SK-N-SH treated with all-trans-retinoic acid at 6 μM for 48 hours (cell line): ENCODE data around the gene MIEN1.
"Not testable (repeated sequence)": the region's sequence is repeated elsewhere in the genome, so short reads cannot be mapped to it uniquely, and the experiment has no call there.

ENCODE experiments used
- ATAC-seq: fragments of 200-7000 bp; cut with Tn5 transposase; 3 replicates; pipeline ENCODE4 v1.9.1; 2020; ENCODE audit warnings: mild to moderate bottlenecking, moderate library complexity
- ARNTL ChIP-seq: fragments of 450-650 bp; formaldehyde crosslinking; IDR thresholded peaks from 2 replicates; pipeline ENCODE4 v1.5.0; 2020; ENCODE audit warnings: low read depth, mild to moderate bottlenecking, moderate library complexity, borderline replicate concordance
- BACH2 ChIP-seq: fragments of 250-450 bp; sonication (Bioruptor Pico); IDR thresholded peaks from 2 replicates; pipeline ENCODE4 v1.9.0; 2021; ENCODE audit warnings: mild to moderate bottlenecking, borderline replicate concordance
- CREB5 ChIP-seq: fragments of 250-450 bp; sonication (Bioruptor Pico); IDR thresholded peaks from 2 replicates; pipeline ENCODE4 v1.5.1; 2020; ENCODE audit warnings: low read depth, mild to moderate bottlenecking, moderate library complexity
- CSDC2 ChIP-seq: fragments of 250-450 bp; sonication (Bioruptor Pico); IDR thresholded peaks from 2 replicates; pipeline ENCODE4 v1.5.0; 2020; ENCODE audit warnings: mild to moderate bottlenecking, moderate library complexity
- CSRNP3 ChIP-seq: fragments of 250-450 bp; sonication (Bioruptor Pico); IDR thresholded peaks from 2 replicates; pipeline ENCODE4 v1.5.1; 2021; ENCODE audit warnings: mild to moderate bottlenecking, moderate library complexity
- ESRRG ChIP-seq: fragments of 250-450 bp; sonication (Bioruptor Pico); IDR thresholded peaks from 2 replicates; pipeline ENCODE4 v1.6.1; 2021; ENCODE audit warnings: mild to moderate bottlenecking
- GLIS3 ChIP-seq: fragments of 250-450 bp; sonication (Bioruptor Pico); IDR thresholded peaks from 2 replicates; pipeline ENCODE4 v1.5.0; 2020; ENCODE audit warnings: mild to moderate bottlenecking, moderate library complexity
- ISL1 ChIP-seq: fragments of 250-450 bp; sonication (Bioruptor Pico); IDR thresholded peaks from 2 replicates; pipeline ENCODE4 v2.1.2; 2022; ENCODE audit warnings: mild to moderate bottlenecking, moderate library complexity
- OSR1 ChIP-seq: fragments of 250-450 bp; sonication (Bioruptor Pico); IDR thresholded peaks from 2 replicates; pipeline ENCODE4 v1.8.0; 2022; ENCODE audit warnings: moderate library complexity, mild to moderate bottlenecking, inconsistent platforms
- PATZ1 ChIP-seq: fragments of 250-450 bp; sonication (Bioruptor Pico); IDR thresholded peaks from 2 replicates; pipeline ENCODE4 v1.8.0; 2020; ENCODE audit warnings: mild to moderate bottlenecking, moderate library complexity, borderline replicate concordance
- POU6F1 ChIP-seq: fragments of 250-450 bp; sonication (Bioruptor Pico); IDR thresholded peaks from 2 replicates; pipeline ENCODE4 v1.8.0; 2021; ENCODE audit warnings: low read depth, mild to moderate bottlenecking, moderate library complexity, borderline replicate concordance
- PPARA ChIP-seq: fragments of 250-450 bp; sonication (Bioruptor Pico); IDR thresholded peaks from 2 replicates; pipeline ENCODE4 v1.5.0; 2020; ENCODE audit warnings: mild to moderate bottlenecking, borderline replicate concordance
- RARB ChIP-seq: fragments of 250-450 bp; sonication (Bioruptor Pico); IDR thresholded peaks from 2 replicates; pipeline ENCODE4 v1.8.0; 2021; ENCODE audit warnings: mild to moderate bottlenecking, moderate library complexity
- SNAI2 ChIP-seq: fragments of 250-450 bp; sonication (Bioruptor Pico); IDR thresholded peaks from 2 replicates; pipeline ENCODE4 v1.5.0; 2020; ENCODE audit warnings: mild to moderate bottlenecking, moderate library complexity
- TCF4 ChIP-seq: fragments of 250-450 bp; sonication (Bioruptor Pico); IDR thresholded peaks from 2 replicates; pipeline ENCODE4 v1.8.0; 2021; ENCODE audit warnings: mild to moderate bottlenecking, moderate library complexity, borderline replicate concordance
- TOX ChIP-seq: fragments of 250-450 bp; sonication (Bioruptor Pico); IDR thresholded peaks from 2 replicates; pipeline ENCODE4 v1.8.0; 2021; ENCODE audit warnings: mild to moderate bottlenecking, moderate library complexity, borderline replicate concordance
- TSHZ2 ChIP-seq: fragments of 250-450 bp; sonication (Bioruptor Pico); IDR thresholded peaks from 2 replicates; pipeline ENCODE4 v1.5.0; 2020; ENCODE audit warnings: mild to moderate bottlenecking, moderate library complexity
- ZC3H10 ChIP-seq: fragments of 250-450 bp; sonication (Bioruptor Pico); IDR thresholded peaks from 2 replicates; pipeline ENCODE4 v1.5.1; 2021; ENCODE audit warnings: mild to moderate bottlenecking, moderate library complexity
- ZFP30 ChIP-seq: fragments of 450-650 bp; formaldehyde crosslinking; IDR thresholded peaks from 2 replicates; pipeline ENCODE4 v1.5.0; 2022; ENCODE audit warnings: mild to moderate bottlenecking, moderate library complexity
- ZNF565 ChIP-seq: fragments of 450-650 bp; formaldehyde crosslinking; conservative IDR thresholded peaks from 2 replicates; pipeline ENCODE4 v1.5.0; 2020; ENCODE audit warnings: low read depth, mild to moderate bottlenecking, moderate library complexity
- ZNF70 ChIP-seq: fragments of 450-650 bp; formaldehyde crosslinking; IDR thresholded peaks from 2 replicates; pipeline ENCODE4 v1.5.0; 2020; ENCODE audit warnings: mild to moderate bottlenecking, moderate library complexity
- ZNF8 ChIP-seq: fragments of 450-650 bp; formaldehyde crosslinking; IDR thresholded peaks from 2 replicates; pipeline ENCODE4 v1.5.0; 2020; ENCODE audit warnings: mild to moderate bottlenecking, moderate library complexity

The MIEN1 gene

GRCh38 chr17:39699157-39699817 is 31.0 kb downstream of the MIEN1 start:
- not testable (repeated sequence) for ATAC-seq

GRCh38 chr17:39697961-39698360 is 32.4 kb downstream of the MIEN1 start:
- no peak for ATAC-seq
- TF ChIP-seq ZNF8 (no peak), BACH2 (CRISPR knock-in tag) (no peak), OSR1 (CRISPR knock-in tag) (no peak), ZFP30 (CRISPR knock-in tag) (no peak), SNAI2 (no peak), ISL1 (CRISPR knock-in tag) (no peak), CSRNP3 (CRISPR knock-in tag) (no peak), ZNF565 (no peak), ZC3H10 (CRISPR knock-in tag) (no peak), PATZ1 (CRISPR knock-in tag) (no peak), ZNF70 (no peak)

- no peak for ATAC-seq
- TF ChIP-seq ZFP30 (CRISPR knock-in tag) (no peak), OSR1 (CRISPR knock-in tag) (no peak), CREB5 (CRISPR knock-in tag) (no peak), PATZ1 (CRISPR knock-in tag) (no peak), ZNF565 (no peak), ISL1 (CRISPR knock-in tag) (no peak), ZC3H10 (CRISPR knock-in tag) (no peak), ARNTL (CRISPR knock-in tag) (no peak), CSDC2 (CRISPR knock-in tag) (no peak), RARB (CRISPR knock-in tag) (no peak), POU6F1 (CRISPR knock-in tag) (no peak), ZNF8 (no peak), ESRRG (no peak), TOX (CRISPR knock-in tag) (no peak), BACH2 (CRISPR knock-in tag) (no peak), ZNF70 (no peak)
- TF ChIP-seq, all 23 proteins: peak for 0
Measured at GRCh38 chr17:39696731-39697130, 33.6 kb downstream of the MIEN1 start.

GRCh38 chr17:39695089-39695474 is 35.2 kb downstream of the MIEN1 start:
- ATAC-seq = no peak
- no peak for TF ChIP-seq GLIS3 (CRISPR knock-in tag)
- TF ChIP-seq TCF4 (CRISPR knock-in tag) = no peak
- TF ChIP-seq BACH2 (CRISPR knock-in tag) = no peak
- TF ChIP-seq TSHZ2 (CRISPR knock-in tag) = no peak
- no peak for TF ChIP-seq POU6F1 (CRISPR knock-in tag)
- TF ChIP-seq ZNF565 = no peak
- TF ChIP-seq RARB (CRISPR knock-in tag) = no peak
- no peak for TF ChIP-seq ZNF70
- TF ChIP-seq SNAI2 = no peak
- TF ChIP-seq OSR1 (CRISPR knock-in tag) = no peak
- TF ChIP-seq TOX (CRISPR knock-in tag) = no peak
- TF ChIP-seq CSDC2 (CRISPR knock-in tag) = no peak
- TF ChIP-seq ESRRG = no peak
- no peak for TF ChIP-seq PPARA (CRISPR knock-in tag)
- TF ChIP-seq ZNF8 = no peak
